Midbrain (tissue), 1 donor: ENCODE data around the gene EEIG1.

Experiments
- DNase-seq: peaks from one replicate; lab custom pipeline; 2025; lab: John Stamatoyannopoulos, UW

The EEIG1 gene

DNA sequence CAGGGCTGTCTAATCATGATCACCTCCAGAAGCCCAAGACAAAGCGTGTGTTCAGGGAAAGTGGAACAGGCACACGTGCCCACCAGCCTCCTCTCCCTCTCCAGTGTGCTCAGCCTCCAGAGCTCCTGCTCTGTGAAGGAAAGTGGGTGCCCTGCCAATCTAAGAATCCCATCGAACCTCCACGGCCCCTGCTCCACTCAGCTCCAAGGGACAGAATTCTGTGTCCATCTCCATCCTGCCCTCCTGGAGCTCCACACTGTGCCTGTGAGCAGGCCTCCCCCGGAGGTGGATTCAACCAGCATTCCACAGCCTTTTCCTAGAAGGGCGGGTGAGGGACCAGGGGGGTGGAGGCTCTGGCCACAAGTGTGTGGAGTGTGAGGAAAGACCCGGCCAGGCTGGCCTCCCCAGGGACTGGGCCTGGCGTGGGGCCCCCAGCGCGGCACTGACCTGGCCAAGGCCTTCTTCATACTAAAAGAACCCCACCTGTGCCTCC lies 6.0 kb downstream of the EEIG1 start:
- peak; percentile 45 for DNase-seq

DNA sequence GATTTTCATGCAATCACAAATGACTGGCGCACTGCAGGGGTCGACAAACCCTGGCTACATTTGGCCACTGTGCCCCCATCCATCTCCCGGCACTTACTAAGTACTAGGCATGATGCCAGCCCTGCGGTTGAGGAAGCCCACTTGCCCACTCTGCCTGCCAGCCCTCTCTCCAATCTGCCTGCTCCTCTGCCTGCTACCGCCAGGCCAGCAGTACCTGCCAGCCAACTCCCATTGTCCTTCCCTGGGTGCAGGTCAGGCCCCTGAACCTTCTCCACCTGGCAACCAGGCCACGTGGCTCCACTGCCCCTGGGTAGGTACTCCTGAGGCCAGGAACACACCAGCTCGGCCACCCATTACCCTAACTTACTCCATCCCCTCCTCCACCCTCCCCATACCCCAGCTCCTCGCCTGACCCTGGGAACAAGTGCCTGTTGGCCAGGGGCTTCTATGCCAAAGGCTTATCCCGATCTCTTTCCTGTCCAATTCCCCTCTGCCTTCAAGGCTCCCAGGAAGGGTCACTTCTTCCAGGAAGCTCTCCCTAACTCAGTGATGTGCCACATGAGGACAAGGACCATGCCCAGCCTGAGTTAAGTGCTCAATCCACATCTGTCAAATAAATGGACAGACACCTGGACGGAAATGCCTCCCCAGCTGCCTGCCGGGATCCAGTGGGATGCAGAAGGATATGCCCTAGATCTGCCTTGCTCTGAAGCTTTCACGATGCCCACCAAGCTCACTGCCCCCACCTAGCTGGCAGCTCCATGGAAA lies 6.6 kb downstream of the EEIG1 start:
- no peak for DNase-seq

DNA sequence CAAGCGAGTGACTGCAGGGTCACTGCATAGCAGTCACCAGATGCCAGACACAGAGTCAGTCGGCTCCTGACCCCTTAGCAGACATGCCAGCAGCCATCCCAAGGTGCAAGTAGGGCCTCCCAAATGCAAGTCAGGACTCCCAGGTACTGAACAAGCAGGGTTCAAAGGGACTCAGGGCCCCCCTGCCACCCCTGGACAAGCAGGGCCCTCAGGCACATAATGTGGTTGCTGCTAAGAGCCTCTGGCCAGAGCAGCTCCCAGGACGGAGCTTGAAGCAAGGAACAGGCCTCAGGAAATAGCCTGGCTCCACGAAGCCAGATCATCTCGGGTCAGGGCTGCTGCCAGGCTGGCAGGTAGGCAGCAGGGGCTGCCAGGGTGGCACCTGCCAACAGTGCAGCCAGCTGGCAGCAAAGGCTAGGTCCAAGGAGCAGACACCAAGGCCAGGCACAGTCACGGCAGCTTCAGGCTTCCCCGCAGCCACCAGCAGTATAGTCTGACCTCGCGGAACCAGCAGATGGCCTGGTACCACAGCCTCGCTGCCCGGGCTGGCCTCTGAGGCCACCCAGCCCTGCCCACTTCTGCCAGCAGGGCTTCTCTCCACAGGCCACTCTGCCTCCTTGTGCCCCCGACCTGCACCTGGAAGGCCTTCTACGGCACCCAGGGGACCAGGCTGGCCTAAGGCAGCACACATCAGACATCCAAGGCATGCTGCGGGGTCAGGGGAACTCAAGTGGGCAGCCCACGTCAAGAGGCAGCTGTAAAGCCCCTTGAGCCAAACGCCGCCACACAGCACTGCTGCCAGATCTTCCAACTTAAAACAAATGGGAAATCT lies 7.4 kb downstream of the EEIG1 start:
- peak; percentile 34 for DNase-seq

DNA sequence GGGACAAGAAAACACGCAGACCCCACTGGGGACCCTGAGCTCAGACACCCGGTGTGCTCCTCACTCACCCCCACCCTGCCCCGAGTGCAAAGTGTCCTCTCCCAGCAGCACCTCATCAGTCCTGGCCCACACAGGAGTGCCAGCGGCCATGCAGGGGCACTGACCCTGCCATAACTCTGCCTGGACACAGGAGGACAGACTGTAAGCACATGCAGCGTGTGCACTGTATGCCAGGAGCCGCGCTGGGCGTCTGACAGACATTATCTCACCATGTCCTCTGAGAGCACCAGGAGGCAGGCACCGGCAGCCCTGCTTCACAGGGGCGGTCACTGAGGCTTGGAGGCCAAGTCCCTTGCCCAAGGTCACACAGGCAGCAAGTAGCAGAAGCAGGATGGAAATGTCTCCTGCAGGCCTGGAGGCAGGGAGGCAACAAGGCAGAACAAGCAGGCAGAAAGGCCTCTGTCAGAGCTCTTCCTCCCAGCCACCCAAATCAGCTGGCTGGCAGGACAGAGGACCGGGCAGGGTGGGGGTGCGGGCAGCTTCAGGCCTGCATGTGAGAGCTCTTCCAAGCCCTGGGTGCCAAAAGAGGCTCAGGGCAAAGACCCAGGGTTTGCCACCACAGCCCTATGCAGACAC lies 8.4 kb downstream of the EEIG1 start:
- DNase-seq = peak; percentile 72

DNA sequence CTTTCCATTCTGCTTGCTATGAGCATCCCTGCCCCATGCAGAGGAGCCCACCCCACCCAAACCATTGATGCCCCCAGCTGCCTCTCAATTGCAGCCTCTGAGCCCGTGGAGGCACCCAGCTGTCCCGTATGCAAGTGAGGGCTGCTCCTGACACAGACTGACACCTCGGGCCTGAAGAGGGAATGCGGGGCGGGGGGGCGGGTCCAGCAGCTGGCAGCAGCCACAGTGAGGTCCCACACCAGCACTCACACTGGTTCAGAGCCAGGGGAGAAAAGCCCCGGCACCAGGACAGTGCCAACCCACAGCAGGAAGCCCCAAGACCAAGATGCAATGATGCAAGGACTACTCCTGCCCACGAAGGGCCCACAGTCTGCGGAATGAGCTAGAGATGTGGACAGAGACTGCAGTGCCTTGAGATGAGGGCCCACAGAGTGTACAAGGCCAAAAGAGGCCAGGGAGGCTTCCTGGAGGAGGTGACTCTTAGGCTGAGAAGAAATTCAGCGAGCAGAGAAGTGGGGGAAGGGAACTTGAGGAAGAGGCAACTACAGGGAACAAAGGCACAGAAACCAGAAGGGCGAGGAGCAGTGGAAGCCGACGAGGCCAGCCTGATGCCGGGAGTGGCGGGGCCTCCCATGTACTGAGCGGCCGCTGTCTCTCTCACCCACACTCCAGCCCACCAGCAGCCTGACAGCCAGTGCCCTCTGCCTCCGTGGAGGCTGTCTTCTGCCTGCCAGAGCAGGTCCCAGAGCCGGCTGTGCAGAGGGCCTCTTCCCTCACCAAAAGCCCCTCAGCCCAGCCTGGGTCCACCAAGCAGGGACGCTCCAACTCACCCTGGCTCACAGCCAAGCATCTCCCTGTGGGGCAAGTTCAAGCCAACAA lies 9.2 kb downstream of the EEIG1 start:
- DNase-seq = peak; percentile 88

DNA sequence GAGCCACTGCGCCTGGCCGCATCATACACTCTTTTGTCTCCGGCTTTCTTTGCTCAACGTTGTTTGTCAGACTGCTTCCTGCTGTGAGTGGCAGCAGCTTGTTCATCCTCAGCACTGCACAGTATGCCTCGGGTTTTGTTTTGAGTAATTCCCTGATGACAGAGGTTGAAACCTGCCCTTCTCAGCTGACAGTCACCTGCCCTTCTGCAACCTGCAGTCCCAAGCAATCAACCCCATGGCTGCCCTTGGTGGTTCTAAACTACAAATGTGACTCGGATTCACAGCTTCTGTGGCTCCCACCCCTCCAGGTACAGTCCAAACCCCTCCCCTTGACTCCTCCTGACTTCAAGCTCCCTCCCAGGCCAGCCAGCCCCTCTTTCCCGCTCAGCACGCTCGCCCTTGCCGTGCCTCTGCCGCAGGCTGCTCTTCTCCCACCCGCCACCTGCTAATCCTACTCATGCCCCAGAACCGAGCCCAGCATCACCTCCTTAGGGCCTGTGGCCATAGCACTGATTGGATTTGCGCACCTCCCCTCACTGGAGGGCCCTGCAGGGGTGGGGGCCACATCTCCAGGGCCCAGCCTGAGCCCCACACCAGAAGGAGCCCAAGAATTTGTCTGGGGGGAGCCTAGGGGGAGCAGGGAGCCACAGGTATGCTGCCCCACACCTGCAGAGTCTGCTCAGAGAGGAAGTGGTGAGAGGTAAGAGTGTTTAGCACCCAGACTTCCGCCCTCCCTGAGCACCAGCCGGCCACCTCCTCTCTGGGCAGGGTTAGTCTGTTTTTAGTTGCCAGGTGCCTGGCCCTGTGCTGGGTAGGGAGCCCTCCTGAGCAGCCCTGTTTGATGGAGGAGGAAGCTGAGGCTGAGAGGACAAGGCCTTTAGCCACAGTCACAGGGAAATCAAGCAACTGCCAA lies 10.1 kb downstream of the EEIG1 start:
- DNase-seq = no peak

DNA sequence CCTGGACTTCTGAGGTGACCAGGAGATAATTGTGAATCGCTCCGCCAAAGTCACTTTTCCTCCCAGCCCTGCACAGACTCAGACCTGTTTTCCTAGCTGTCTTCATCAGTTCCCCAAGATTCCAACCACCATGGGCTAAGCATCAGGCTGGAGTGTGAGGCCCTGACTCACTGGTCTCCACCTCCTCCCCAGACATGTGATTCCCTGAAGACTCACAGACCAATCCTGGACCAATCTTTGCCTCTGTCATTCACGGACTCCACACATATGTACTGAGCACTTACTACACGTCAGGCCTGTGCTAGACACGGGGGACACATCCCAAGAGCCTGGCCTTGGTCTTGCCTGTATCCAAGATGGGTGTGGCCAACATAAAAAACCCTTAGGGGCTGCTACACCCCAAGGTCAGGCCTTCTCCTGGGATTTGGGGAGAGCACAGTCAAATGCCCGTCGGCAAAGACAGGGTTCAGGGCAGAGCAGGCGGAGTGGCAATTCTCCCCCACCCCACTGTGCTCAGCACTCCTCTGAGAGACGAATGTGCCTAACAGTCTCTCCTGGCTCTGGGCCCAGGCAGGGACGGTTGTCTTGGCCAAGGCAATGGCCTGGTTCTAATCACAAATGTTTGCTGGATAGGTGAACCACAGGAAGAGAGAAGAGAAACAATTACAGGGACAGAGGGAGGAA lies 11.9 kb downstream of the EEIG1 start:
- peak; percentile 54 for DNase-seq

- DNase-seq = no peak
Observed at GRCh38 chr9:127968042-127968441, 12.7 kb downstream of the EEIG1 start.

DNA sequence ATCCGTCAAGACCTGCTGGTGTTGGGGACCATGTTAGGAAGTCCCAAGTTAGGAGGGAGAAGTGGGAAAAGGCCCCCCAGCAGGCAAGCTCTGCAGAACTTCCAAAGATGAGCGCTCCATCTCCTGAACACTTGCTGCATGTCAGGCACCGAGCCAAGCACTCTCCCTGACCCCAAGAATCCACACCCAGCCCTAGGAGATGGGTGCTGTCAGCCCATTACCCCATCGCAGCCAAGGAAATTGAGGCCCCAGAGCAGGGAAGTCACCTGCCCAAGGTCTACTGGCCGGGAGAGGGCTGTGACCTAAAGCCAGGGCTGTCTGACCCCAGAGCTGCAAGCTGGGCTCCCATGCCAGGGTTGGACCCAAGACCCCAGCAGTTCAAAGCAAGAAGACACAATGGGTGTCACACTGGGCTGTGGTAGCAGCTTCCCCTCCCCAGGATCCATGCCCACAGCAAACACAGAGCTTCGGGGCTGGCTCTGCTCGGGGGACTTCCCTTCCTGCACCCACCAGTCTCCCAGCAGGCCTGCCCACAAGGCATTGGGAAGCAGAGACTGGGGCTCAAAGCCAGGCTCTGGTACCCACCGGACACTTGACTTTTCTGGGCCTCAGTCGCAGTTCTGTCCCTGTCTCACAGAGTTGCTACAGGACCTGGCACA lies 13.5 kb downstream of the EEIG1 start:
- no peak for DNase-seq

GRCh38 chr9:127966416-127967150 lies 14.2 kb downstream of the EEIG1 start:
- no peak for DNase-seq

DNA sequence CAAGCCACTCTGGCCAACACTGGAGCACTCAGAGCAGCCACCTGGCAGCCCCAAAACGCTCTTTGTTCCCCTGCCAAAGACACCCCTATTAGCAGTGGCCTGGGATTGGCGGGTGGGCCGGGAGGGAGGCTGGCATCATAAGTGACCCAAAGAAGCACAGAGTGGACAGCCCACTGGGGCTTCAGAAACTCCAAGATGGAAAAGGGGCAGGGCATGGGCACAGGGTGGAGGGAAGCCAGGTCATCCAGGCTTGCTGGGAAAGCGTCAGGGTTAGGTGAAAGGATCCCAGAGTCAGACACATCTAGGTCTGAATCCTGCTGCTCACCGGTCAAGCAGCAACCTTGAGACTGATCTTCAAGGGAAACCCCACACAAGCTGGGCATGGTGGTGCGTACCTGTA lies 14.8 kb downstream of the EEIG1 start:
- no peak for DNase-seq

GRCh38 chr9:127963359-127964064 lies 17.3 kb downstream of the EEIG1 start:
- no peak for DNase-seq

- DNase-seq = no peak
Observed at GRCh38 chr9:127963041-127963358, 17.8 kb downstream of the EEIG1 start.

- no peak for DNase-seq
Observed at GRCh38 chr9:127962278-127962677, 18.5 kb downstream of the EEIG1 start.

DNA sequence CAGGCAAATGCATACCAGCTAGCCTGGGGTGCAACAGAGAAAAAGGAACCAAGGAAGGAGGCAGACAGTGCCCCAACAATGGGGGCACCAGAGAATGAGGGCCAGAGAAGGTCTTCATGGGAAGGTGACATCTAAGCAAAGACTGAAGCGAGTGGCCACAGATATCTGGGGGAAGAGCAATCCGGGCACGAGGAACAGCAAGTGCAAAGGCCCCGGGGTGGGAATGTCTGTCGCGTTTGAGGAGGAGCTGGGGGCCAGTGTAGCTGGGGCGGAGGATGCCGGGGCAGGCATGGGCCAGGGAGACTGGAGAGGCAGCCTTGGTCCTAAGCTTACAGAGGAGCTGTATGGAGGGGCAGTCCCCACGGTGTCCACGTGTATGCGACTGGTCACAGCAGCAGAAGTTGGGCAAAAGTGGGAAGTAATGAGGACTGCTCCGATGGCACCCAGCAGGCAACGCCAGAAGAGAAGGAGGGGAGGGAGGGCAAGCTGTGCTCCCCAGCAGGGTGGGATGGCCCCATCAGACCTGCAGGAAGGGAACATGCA lies 19.1 kb downstream of the EEIG1 start:
- DNase-seq = no peak

- no peak for DNase-seq
Observed at GRCh38 chr9:127961155-127961490, 19.7 kb downstream of the EEIG1 start.

DNA sequence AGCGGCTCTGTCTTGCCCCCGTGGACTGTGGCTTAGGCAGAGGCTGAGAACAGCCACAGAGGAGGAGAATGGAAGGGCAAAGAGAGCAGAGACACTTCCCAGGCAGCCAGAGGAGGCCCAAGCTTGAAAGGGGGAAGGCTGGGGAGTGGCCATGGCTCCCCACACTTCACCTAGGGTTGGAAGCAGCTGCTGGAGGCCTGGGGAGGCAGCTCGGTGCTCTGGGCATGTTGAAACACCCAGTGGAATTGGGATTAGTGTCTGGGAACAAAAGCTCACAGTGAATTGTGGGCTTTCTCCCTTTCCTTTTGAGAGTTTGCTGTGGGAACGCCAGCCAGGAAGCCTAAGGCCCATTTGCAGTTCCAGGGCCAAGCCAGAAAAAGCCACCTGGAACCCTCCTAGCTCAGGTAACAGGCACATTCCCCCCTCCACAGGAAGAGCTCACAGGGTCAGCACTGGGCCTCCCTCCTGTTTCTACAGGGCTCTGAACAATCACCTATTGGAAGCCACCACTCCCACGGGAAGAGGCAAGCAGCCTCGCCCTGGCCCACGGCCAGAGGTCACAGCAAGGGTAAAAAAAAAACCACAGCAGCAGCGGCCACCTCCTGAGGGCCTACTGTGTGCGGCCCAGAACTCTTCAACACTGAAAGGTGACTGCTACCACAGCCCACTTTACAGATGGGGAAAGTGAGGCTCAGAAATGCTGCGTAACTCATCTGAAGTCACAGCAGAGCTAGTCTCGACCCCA lies 20.2 kb downstream of the EEIG1 start:
- DNase-seq = no peak
